Peyer's patch (tissue), 4 donors: ENCODE results near the gene TRMT11. TPM values are rescaled to one million over a fixed set of nuclear protein-coding genes. Genes with fewer than 3 reads are reported as not detected.

ENCODE experiments used
- DNase-seq, 3 donors: peaks; one replicate each; pipeline ENCODE4 v3.0.0-alpha.2; 2017 to 2019
- H3K27ac ChIP-seq, 4 donors: fragments of 200-600 bp; sonication (generic); one replicate each; pipeline ENCODE4 v1.5.1; 2016 to 2019
- H3K27me3 ChIP-seq, 2 donors: fragments of 200-600 bp; sonication (generic); one replicate each; pipeline ENCODE4 v1.5.1; 2019
- H3K36me3 ChIP-seq, 3 donors: fragments of 200-600 bp; sonication (generic); one replicate each; pipeline ENCODE4 v1.5.1; 2016 to 2019
- H3K4me1 ChIP-seq, 4 donors: fragments of 200-600 bp; sonication (generic); one replicate each; pipeline ENCODE4 v1.5.1; 2016 to 2019
- H3K4me3 ChIP-seq, 4 donors: fragments of 200-600 bp; sonication (generic); 1 replicate in 3 of 4; 2 replicates in 1 of 4; pipeline ENCODE4 v1.5.1; 2016 to 2019; ENCODE audit warnings: mild to moderate bottlenecking in 1 of 4
- H3K9me3 ChIP-seq, 4 donors: fragments of 200-600 bp; sonication (generic); one replicate each; pipeline ENCODE4 v1.5.1; 2016 to 2019; ENCODE audit warnings: mild to moderate bottlenecking in 1 of 4
- CTCF ChIP-seq, 6 experiments: fragments of 450-650 bp in 4 of 6; fragments of 200-600 bp in 2 of 6; sonication (generic) in 1 of 6; IDR thresholded peaks; one replicate each; pipeline ENCODE4 v1.5.1; 2017 to 2019; ENCODE audit warnings: antibody characterized with exemption in 6 of 6, mild to moderate bottlenecking in 3 of 6, moderate library complexity in 1 of 6
- POLR2A ChIP-seq, 2 donors: fragments of 450-650 bp; IDR thresholded peaks; one replicate each; pipeline ENCODE4 v1.5.1; 2017; ENCODE audit warnings: antibody characterized with exemption in 2 of 2, mild to moderate bottlenecking in 2 of 2, moderate library complexity in 2 of 2
- total RNA-seq, 4 donors: library from RNA; depleted of rRNA; stranded (reverse); fragments of >200 nt; gene quantifications; one replicate each; pipeline ENCODE4 v1.1.0, GENCODE V29; 2016

TRMT11 gene
- total RNA-seq, 4 donors from 2014 or later = 36.6 to 60.2 (median 51.2) TPM

- Histone ChIP-seq H3K9me3 (no peaks in the 10 kb centered on the region), H3K4me1 (peaks cover 0 to 42% (median 8%) of the 10 kb centered on the region in 4 donors), H3K4me3 (no peak overlapping the region), H3K27ac (peak overlapping the region in 3 of 4 donors; percentile 50 to 92 (median 85)), H3K36me3 (no peaks in the 10 kb centered on the region), H3K27me3 (no peaks in the 10 kb centered on the region)
- TF ChIP-seq POLR2A (IDR thresholded peaks at IDR 0.05) = no peak
- no peak for DNase-seq
These were observed 42.6 kb upstream of the TRMT11 start for GRCh38 chr6:125943528-125944433.

- no peaks in the 10 kb centered on the region for H3K36me3 ChIP-seq
- no peak overlapping the region for H3K4me3 ChIP-seq
- H3K27me3 ChIP-seq = no peaks in the 10 kb centered on the region
- no peaks in the 10 kb centered on the region for H3K9me3 ChIP-seq
- peak in 2 of 3 donors; percentile 55 to 82 for DNase-seq
- H3K4me1 ChIP-seq = peaks cover 0 to 42% (median 8%) of the 10 kb centered on the region in 4 donors
- H3K27ac ChIP-seq = peak overlapping the region in 3 of 4 donors; percentile 50 to 92 (median 85)
- TF ChIP-seq POLR2A (IDR thresholded peaks at IDR 0.05) (no peak), CTCF (IDR thresholded peaks at IDR 0.05) (no peak)
These were observed 41.9 kb upstream of the TRMT11 start for GRCh38 chr6:125944434-125944816.

- H3K27ac ChIP-seq = peak overlapping the region in 3 of 4 donors; percentile 50 to 92 (median 85)
- H3K36me3 ChIP-seq = no peaks in the 10 kb centered on the region
- no peaks in the 10 kb centered on the region for H3K27me3 ChIP-seq
- no peaks in the 10 kb centered on the region for H3K9me3 ChIP-seq
- no peak overlapping the region for H3K4me3 ChIP-seq
- DNase-seq = no peak
- H3K4me1 ChIP-seq = peaks cover 0 to 42% (median 8%) of the 10 kb centered on the region in 4 donors
- no peak for TF ChIP-seq POLR2A (IDR thresholded peaks at IDR 0.05)
- no peak for TF ChIP-seq CTCF (IDR thresholded peaks at IDR 0.05)
These were observed 41.4 kb upstream of the TRMT11 start for GRCh38 chr6:125944896-125945295.

DNA sequence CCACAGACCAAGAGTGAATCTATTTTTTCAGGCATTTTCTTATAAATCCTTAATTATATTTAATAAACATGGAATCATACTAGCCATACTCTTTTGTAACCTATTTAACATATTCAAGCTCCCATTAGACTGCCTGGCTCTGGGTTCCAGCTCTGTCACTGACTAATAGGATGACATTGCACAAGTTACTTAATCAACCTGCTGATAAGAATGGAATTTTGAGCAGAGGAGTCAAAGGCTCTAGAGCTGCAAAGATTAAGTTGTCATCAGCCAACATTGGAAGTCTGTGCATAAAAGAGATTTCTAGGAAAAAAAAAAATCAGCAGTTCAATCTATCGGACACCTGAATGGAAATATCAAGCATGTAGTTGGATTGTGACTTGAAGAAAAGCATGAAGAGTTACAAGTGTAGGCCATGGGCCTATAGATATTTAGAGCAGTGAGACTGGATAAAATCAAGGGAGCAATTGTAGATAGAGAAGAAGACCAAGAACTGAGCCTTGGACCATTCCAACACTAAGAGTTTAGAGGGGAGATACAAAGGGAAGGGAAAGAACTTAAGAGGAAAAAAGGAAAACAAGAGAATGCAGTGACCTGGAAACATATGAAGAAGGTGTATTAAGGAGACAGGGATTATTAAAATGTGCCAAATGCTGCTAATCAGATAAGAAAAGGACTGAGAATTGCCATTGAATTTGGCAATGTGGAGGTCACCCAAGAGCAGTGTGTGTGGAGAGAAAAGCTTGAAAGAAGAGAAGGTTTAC is 40.8 kb upstream of the TRMT11 start:
- no peak overlapping the region for H3K4me3 ChIP-seq
- no peak for DNase-seq
- H3K27me3 ChIP-seq = no peaks in the 10 kb centered on the region
- H3K9me3 ChIP-seq = no peaks in the 10 kb centered on the region
- no peaks in the 10 kb centered on the region for H3K36me3 ChIP-seq
- peaks cover 0 to 42% (median 8%) of the 10 kb centered on the region in 4 donors for H3K4me1 ChIP-seq
- no peak for TF ChIP-seq POLR2A (IDR thresholded peaks at IDR 0.05)
- TF ChIP-seq CTCF (IDR thresholded peaks at IDR 0.05) = no peak
- peak overlapping the region; percentile 50 to 92 (median 69) for H3K27ac ChIP-seq

- no peak for TF ChIP-seq CTCF (IDR thresholded peaks at IDR 0.05)
- no peak for TF ChIP-seq POLR2A (IDR thresholded peaks at IDR 0.05)
- peak overlapping the region in 1 of 4 donors; percentile 8 for H3K27ac ChIP-seq
- no peaks in the 10 kb centered on the region for H3K27me3 ChIP-seq
- peak in 1 of 3 donors; percentile 72 for DNase-seq
- peaks cover 0 to 38% (median 8%) of the 10 kb centered on the region in 4 donors for H3K4me1 ChIP-seq
- H3K9me3 ChIP-seq = no peaks in the 10 kb centered on the region
- no peaks in the 10 kb centered on the region for H3K36me3 ChIP-seq
- H3K4me3 ChIP-seq = no peak overlapping the region
These were observed 38.7 kb upstream of the TRMT11 start for GRCh38 chr6:125947615-125948014.
